ENCODE measurements around the gene DNHD1. TPM values are rescaled to one million over a fixed set of nuclear protein-coding genes. Genes with fewer than 3 reads are reported as not detected.

The DNHD1 gene
- total and polyA plus RNA-seq, 2 experiments from 2014 or later, result 3.6 to 9.6 TPM

DNA sequence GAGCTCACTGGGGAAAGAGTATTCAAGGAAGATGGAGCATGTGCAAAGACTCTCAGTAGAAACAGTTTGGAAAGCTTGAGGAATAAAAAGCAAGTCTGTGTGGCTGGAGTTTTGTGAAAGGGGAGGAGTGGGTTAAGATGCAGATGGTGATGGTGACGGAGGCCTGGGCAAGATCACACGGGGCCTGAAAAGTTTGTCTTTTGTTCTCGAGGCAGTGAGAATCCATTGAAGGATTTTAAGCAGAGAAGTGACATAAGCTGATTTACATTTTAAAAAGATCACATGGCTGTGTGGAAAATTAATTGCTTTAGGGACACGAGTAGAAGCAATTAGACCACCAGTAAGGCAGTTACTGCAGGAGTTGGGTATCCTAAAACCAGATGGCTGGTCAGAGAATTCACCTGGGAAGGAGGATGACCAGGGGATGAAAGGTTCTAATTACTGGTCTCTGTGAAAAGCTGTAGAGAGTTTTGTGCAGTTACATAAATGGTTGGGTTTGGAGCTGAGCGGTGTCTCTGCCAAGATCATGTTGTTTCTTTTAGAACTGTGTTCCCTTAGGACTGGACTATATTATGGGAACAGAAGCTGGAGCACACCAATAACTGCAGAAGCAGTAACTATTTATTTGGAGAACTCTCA is 99.3 kb downstream of the DNHD1 start (continued):
- TF ChIP-seq, protein P1, sequence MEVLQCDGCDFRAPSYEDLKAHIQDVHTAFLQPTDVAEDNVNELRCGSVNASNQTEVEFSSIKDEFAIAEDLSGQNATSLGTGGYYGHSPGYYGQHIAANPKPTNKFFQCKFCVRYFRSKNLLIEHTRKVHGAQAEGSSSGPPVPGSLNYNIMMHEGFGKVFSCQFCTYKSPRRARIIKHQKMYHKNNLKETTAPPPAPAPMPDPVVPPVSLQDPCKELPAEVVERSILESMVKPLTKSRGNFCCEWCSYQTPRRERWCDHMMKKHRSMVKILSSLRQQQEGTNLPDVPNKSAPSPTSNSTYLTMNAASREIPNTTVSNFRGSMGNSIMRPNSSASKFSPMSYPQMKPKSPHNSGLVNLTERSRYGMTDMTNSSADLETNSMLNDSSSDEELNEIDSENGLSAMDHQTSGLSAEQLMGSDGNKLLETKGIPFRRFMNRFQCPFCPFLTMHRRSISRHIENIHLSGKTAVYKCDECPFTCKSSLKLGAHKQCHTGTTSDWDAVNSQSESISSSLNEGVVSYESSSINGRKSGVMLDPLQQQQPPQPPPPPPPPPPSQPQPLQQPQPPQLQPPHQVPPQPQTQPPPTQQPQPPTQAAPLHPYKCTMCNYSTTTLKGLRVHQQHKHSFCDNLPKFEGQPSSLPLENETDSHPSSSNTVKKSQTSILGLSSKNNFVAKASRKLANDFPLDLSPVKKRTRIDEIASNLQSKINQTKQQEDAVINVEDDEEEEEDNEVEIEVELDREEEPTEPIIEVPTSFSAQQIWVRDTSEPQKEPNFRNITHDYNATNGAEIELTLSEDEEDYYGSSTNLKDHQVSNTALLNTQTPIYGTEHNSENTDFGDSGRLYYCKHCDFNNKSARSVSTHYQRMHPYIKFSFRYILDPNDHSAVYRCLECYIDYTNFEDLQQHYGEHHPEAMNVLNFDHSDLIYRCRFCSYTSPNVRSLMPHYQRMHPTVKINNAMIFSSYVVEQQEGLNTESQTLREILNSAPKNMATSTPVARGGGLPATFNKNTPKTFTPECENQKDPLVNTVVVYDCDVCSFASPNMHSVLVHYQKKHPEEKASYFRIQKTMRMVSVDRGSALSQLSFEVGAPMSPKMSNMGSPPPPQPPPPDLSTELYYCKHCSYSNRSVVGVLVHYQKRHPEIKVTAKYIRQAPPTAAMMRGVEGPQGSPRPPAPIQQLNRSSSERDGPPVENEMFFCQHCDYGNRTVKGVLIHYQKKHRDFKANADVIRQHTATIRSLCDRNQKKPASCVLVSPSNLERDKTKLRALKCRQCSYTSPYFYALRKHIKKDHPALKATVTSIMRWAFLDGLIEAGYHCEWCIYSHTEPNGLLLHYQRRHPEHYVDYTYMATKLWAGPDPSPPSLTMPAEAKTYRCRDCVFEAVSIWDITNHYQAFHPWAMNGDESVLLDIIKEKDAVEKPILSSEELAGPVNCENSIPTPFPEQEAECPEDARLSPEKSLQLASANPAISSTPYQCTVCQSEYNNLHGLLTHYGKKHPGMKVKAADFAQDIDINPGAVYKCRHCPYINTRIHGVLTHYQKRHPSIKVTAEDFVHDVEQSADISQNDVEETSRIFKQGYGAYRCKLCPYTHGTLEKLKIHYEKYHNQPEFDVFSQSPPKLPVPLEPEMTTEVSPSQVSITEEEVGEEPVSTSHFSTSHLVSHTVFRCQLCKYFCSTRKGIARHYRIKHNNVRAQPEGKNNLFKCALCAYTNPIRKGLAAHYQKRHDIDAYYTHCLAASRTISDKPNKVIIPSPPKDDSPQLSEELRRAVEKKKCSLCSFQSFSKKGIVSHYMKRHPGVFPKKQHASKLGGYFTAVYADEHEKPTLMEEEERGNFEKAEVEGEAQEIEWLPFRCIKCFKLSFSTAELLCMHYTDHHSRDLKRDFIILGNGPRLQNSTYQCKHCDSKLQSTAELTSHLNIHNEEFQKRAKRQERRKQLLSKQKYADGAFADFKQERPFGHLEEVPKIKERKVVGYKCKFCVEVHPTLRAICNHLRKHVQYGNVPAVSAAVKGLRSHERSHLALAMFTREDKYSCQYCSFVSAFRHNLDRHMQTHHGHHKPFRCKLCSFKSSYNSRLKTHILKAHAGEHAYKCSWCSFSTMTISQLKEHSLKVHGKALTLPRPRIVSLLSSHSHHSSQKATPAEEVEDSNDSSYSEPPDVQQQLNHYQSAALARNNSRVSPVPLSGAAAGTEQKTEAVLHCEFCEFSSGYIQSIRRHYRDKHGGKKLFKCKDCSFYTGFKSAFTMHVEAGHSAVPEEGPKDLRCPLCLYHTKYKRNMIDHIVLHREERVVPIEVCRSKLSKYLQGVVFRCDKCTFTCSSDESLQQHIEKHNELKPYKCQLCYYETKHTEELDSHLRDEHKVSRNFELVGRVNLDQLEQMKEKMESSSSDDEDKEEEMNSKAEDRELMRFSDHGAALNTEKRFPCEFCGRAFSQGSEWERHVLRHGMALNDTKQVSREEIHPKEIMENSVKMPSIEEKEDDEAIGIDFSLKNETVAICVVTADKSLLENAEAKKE (CRISPR knock-in tag; IDR thresholded peaks at IDR 0.05), result no peak
- TF ChIP-seq, protein P2, sequence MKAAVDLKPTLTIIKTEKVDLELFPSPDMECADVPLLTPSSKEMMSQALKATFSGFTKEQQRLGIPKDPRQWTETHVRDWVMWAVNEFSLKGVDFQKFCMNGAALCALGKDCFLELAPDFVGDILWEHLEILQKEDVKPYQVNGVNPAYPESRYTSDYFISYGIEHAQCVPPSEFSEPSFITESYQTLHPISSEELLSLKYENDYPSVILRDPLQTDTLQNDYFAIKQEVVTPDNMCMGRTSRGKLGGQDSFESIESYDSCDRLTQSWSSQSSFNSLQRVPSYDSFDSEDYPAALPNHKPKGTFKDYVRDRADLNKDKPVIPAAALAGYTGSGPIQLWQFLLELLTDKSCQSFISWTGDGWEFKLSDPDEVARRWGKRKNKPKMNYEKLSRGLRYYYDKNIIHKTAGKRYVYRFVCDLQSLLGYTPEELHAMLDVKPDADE (IDR thresholded peaks at IDR 0.05), result no peak

DNA sequence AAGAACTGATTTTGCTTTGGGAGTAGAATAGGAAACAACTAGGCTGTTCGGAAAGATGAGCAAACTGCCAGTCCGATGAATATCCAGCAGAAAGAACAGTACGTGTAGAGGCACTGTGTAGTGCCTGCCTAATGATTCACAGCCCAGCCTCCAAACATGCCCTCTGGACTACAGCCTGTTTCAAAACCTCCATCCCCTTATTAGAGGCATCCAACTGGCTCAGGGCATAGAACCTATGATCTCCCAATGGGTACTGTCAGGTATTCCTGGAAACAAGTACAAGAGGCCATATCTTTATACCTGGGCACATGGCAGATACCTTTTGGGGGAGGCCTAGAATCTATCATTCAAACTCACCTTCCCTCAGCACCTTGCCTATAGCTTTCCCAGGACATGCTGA is 101.5 kb downstream of the DNHD1 start:
- no peak for DNase-seq (ENCODE audit: low spot score)
- no peak overlapping the region for H2AFZ ChIP-seq
- H3K27ac ChIP-seq (ENCODE audit: low read depth), result no peak overlapping the region
- Mint-ChIP-seq H3K4me1 (peaks cover 10% of the 10 kb centered on the region; the same call in 2 of the 3 replicates), H3K36me3 (ENCODE audit: low read depth) (peaks cover 17% of the 10 kb centered on the region), H3K27me3 (ENCODE audit: insufficient read depth, low read depth, poor library complexity) (no peaks in the 10 kb centered on the region), H3K4me3 (no peak overlapping the region), H3K27ac (no peak overlapping the region), H3K9me3 (no peaks in the 10 kb centered on the region)
- H3K9me2 ChIP-seq (ENCODE audit: insufficient read depth), result no peaks in the 10 kb centered on the region
- no peak overlapping the region for H3K4me3 ChIP-seq
- H3K79me2 ChIP-seq (replicated peaks; ENCODE audit: insufficient read depth), result peaks cover 17% of the 10 kb centered on the region
- no peak for TF ChIP-seq NANOG (IDR thresholded peaks at IDR 0.05; ENCODE audit: borderline replicate concordance)
- TF ChIP-seq, protein P2 (IDR thresholded peaks at IDR 0.05), result no peak
- TF ChIP-seq ZNF114 (CRISPR knock-in tag; IDR thresholded peaks at IDR 0.05), result no peak
- TF ChIP-seq, protein P3, sequence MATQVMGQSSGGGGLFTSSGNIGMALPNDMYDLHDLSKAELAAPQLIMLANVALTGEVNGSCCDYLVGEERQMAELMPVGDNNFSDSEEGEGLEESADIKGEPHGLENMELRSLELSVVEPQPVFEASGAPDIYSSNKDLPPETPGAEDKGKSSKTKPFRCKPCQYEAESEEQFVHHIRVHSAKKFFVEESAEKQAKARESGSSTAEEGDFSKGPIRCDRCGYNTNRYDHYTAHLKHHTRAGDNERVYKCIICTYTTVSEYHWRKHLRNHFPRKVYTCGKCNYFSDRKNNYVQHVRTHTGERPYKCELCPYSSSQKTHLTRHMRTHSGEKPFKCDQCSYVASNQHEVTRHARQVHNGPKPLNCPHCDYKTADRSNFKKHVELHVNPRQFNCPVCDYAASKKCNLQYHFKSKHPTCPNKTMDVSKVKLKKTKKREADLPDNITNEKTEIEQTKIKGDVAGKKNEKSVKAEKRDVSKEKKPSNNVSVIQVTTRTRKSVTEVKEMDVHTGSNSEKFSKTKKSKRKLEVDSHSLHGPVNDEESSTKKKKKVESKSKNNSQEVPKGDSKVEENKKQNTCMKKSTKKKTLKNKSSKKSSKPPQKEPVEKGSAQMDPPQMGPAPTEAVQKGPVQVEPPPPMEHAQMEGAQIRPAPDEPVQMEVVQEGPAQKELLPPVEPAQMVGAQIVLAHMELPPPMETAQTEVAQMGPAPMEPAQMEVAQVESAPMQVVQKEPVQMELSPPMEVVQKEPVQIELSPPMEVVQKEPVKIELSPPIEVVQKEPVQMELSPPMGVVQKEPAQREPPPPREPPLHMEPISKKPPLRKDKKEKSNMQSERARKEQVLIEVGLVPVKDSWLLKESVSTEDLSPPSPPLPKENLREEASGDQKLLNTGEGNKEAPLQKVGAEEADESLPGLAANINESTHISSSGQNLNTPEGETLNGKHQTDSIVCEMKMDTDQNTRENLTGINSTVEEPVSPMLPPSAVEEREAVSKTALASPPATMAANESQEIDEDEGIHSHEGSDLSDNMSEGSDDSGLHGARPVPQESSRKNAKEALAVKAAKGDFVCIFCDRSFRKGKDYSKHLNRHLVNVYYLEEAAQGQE (IDR thresholded peaks at IDR 0.05; ENCODE audit: unreplicated experiment), result no peak
- TF ChIP-seq STAT1 (IDR thresholded peaks at IDR 0.05; ENCODE audit: unreplicated experiment), result no peak
- no peak for TF ChIP-seq POLR2AphosphoS5 (IDR thresholded peaks at IDR 0.05; ENCODE audit: low read depth)
- TF ChIP-seq, protein P4, sequence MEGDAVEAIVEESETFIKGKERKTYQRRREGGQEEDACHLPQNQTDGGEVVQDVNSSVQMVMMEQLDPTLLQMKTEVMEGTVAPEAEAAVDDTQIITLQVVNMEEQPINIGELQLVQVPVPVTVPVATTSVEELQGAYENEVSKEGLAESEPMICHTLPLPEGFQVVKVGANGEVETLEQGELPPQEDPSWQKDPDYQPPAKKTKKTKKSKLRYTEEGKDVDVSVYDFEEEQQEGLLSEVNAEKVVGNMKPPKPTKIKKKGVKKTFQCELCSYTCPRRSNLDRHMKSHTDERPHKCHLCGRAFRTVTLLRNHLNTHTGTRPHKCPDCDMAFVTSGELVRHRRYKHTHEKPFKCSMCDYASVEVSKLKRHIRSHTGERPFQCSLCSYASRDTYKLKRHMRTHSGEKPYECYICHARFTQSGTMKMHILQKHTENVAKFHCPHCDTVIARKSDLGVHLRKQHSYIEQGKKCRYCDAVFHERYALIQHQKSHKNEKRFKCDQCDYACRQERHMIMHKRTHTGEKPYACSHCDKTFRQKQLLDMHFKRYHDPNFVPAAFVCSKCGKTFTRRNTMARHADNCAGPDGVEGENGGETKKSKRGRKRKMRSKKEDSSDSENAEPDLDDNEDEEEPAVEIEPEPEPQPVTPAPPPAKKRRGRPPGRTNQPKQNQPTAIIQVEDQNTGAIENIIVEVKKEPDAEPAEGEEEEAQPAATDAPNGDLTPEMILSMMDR (conservative IDR thresholded peaks at IDR 0.05; ENCODE audit: low read depth in 2 of 2), result no peak
- TF ChIP-seq ZNF331 (CRISPR knock-in tag; IDR thresholded peaks at IDR 0.05; ENCODE audit: low read depth), result no peak
- no peaks in the 10 kb centered on the region; the same call in 1 of the 2 replicates for H4K20me1 ChIP-seq (replicated peaks; ENCODE audit: insufficient read depth)
- no peaks in the 10 kb centered on the region for H3F3A ChIP-seq (replicated peaks; ENCODE audit: low read depth)
- no peak overlapping the region for H3K4me2 ChIP-seq
- H3K4me1 ChIP-seq (ENCODE audit: insufficient read depth), result no peaks in the 10 kb centered on the region; the same call in 1 of the 2 replicates
- no peak for ATAC-seq
- H3K36me3 ChIP-seq (ENCODE audit: insufficient read depth), result peaks cover 6% of the 10 kb centered on the region; the same call in 1 of the 2 replicates
- no peaks in the 10 kb centered on the region for H3K27me3 ChIP-seq (ENCODE audit: insufficient read depth)
